Fibroblast of skin of left biceps (primary cell): ENCODE results near the gene CAB39L.
"Not testable (repeated sequence)": the region's sequence is repeated elsewhere in the genome, so short reads cannot be mapped to it uniquely, and the experiment has no call there.

Experiments
- DNase-seq, 2 experiments: peaks; one replicate each; pipeline ENCODE4 v3.0.0-alpha.2; 2013; ENCODE audit warnings: low read depth in 2 of 2

CAB39L gene

GRCh38 chr13:49308921-49309408, 134.9 kb downstream of the CAB39L start:
- no peak for DNase-seq

- no peak for DNase-seq
Observed at GRCh38 chr13:49308097-49308875, 135.6 kb downstream of the CAB39L start.

GRCh38 chr13:49307365-49307764, 136.5 kb downstream of the CAB39L start:
- no peak for DNase-seq

- no peak for DNase-seq
Observed at GRCh38 chr13:49305792-49306425, 138.0 kb downstream of the CAB39L start.

- no peak for DNase-seq
Observed at GRCh38 chr13:49304763-49305700, 138.8 kb downstream of the CAB39L start.

- no peak for DNase-seq
Observed at GRCh38 chr13:49304356-49304755, 139.5 kb downstream of the CAB39L start.

GRCh38 chr13:49303533-49304252, 140.2 kb downstream of the CAB39L start:
- DNase-seq: no peak

- DNase-seq: no peak
Observed at GRCh38 chr13:49302817-49303216, 141.0 kb downstream of the CAB39L start.

GRCh38 chr13:49302222-49302621, 141.6 kb downstream of the CAB39L start:
- no peak for DNase-seq

GRCh38 chr13:49300739-49301589, 142.9 kb downstream of the CAB39L start:
- DNase-seq: peak; percentile 40 to 41

- no peak for DNase-seq
Observed at GRCh38 chr13:49300276-49300675, 143.6 kb downstream of the CAB39L start.

- no peak for DNase-seq
Observed at GRCh38 chr13:49298903-49299605, 144.8 kb downstream of the CAB39L start.

- DNase-seq: no peak
Observed at GRCh38 chr13:49298416-49298815, 145.4 kb downstream of the CAB39L start.

- no peak for DNase-seq
Observed at GRCh38 chr13:49297338-49297737, 146.5 kb downstream of the CAB39L start.

GRCh38 chr13:49296659-49297058, 147.2 kb downstream of the CAB39L start:
- no peak for DNase-seq

- no peak for DNase-seq
Observed at GRCh38 chr13:49295244-49295643, 148.6 kb downstream of the CAB39L start.

- not testable (repeated sequence) for DNase-seq
Observed at GRCh38 chr13:49294723-49295122, 149.1 kb downstream of the CAB39L start.

- no peak for DNase-seq
Observed at GRCh38 chr13:49292742-49293486, 150.9 kb downstream of the CAB39L start.

- DNase-seq: no peak
Observed at GRCh38 chr13:49288458-49288857, 155.4 kb downstream of the CAB39L start.
